HUES48 (cell line): ENCODE measurements around the gene PRKN.

Experiments used
- H3K27ac ChIP-seq: one replicate; pipeline ENCODE4 v1.7.0; 2013; ENCODE audit warnings: low read depth, low read length, inconsistent platforms
- H3K27me3 ChIP-seq: 2 replicates; pipeline ENCODE4 v1.6.1; 2013; ENCODE audit warnings: mild to moderate bottlenecking, low read length; ENCODE audit not compliant: control insufficient read depth, insufficient read depth
- H3K36me3 ChIP-seq: 2 replicates; pipeline ENCODE4 v1.6.1; 2013; ENCODE audit warnings: low read length; ENCODE audit not compliant: control insufficient read depth, insufficient read depth
- H3K4me1 ChIP-seq: 2 replicates; pipeline ENCODE4 v1.6.1; 2013; ENCODE audit warnings: mild to moderate bottlenecking, low read length; ENCODE audit not compliant: control insufficient read depth, insufficient read depth
- H3K4me3 ChIP-seq: 2 replicates; pipeline ENCODE4 v1.5.1; 2013; ENCODE audit warnings: mild to moderate bottlenecking, low read depth, low read length
- H3K9ac ChIP-seq: 2 replicates; pipeline ENCODE4 v1.6.1; 2013; ENCODE audit warnings: mild to moderate bottlenecking, low read depth, low read length, moderate library complexity
- H3K9me3 ChIP-seq: 2 replicates; pipeline ENCODE4 v1.6.1; 2013; ENCODE audit warnings: low read length; ENCODE audit not compliant: control insufficient read depth, insufficient read depth

The PRKN gene

GRCh38 chr6:161817881-161818280 is 909.7 kb downstream of the PRKN start:
- no peak overlapping the region for H3K27ac ChIP-seq
- no peak overlapping the region for H3K4me3 ChIP-seq
- H3K4me1 ChIP-seq = no peaks in the 10 kb centered on the region
- no peaks in the 10 kb centered on the region for H3K9me3 ChIP-seq
- H3K9ac ChIP-seq = no peak overlapping the region
- H3K27me3 ChIP-seq = no peaks in the 10 kb centered on the region
- no peaks in the 10 kb centered on the region for H3K36me3 ChIP-seq

DNA sequence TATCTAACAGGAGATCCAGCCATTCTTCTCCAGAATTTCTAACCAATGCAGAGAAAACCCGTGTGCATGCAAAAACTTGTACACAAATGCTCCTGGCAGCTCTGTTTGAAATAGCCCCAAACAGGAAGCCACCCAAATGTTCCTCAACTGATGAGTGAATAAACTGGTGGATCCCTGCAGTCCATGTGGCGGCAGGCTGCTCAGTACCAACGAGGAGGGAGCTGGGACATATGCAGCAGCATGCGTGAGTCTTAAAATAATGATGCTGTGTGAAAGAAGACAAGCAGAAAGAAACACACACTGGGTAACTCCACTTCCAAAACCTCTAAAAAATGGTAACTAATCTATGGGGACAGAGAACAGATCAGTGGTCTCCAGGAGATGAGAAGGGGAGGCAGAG is 911.6 kb downstream of the PRKN start:
- no peaks in the 10 kb centered on the region for H3K4me1 ChIP-seq
- H3K27ac ChIP-seq = no peak overlapping the region
- H3K9me3 ChIP-seq = no peaks in the 10 kb centered on the region
- no peaks in the 10 kb centered on the region for H3K27me3 ChIP-seq
- H3K4me3 ChIP-seq = no peak overlapping the region
- no peaks in the 10 kb centered on the region for H3K36me3 ChIP-seq
- no peak overlapping the region for H3K9ac ChIP-seq

- Histone ChIP-seq H3K4me1 (no peaks in the 10 kb centered on the region), H3K36me3 (no peaks in the 10 kb centered on the region), H3K27me3 (no peaks in the 10 kb centered on the region), H3K27ac (no peak overlapping the region), H3K9ac (no peak overlapping the region), H3K9me3 (no peaks in the 10 kb centered on the region), H3K4me3 (no peak overlapping the region)
Observed at GRCh38 chr6:161813156-161813555, 914.4 kb downstream of the PRKN start.

- no peaks in the 10 kb centered on the region for H3K36me3 ChIP-seq
- H3K4me3 ChIP-seq = no peak overlapping the region
- H3K9me3 ChIP-seq = no peaks in the 10 kb centered on the region
- no peaks in the 10 kb centered on the region for H3K4me1 ChIP-seq
- no peak overlapping the region for H3K9ac ChIP-seq
- H3K27me3 ChIP-seq = no peaks in the 10 kb centered on the region
- H3K27ac ChIP-seq = no peak overlapping the region
Observed at GRCh38 chr6:161809971-161810370, 917.6 kb downstream of the PRKN start.

- H3K4me3 ChIP-seq = no peak overlapping the region
- H3K9me3 ChIP-seq = no peaks in the 10 kb centered on the region
- no peaks in the 10 kb centered on the region for H3K27me3 ChIP-seq
- H3K27ac ChIP-seq = no peak overlapping the region
- H3K36me3 ChIP-seq = no peaks in the 10 kb centered on the region
- H3K4me1 ChIP-seq = no peaks in the 10 kb centered on the region
- no peak overlapping the region for H3K9ac ChIP-seq
Observed at GRCh38 chr6:161804838-161805237, 922.7 kb downstream of the PRKN start.

DNA sequence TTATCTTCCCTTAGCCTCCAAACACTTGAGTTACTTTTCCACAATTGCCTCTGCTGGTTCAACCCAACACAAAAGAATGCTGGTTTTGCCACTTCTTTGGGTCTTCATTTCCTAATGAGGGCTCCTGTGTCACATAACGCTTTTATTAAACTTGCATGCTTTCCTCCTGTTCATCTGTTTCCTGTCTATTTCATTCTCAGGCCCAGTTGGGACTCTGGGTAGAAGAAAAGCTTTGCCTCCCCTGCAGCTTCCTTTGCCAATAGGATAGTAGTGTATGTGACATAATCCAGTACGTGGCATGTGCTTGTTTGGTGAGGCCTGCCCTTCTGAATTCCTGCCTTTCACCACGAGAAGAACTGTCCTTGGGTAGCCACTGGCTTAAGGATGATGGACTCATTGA is 924.4 kb downstream of the PRKN start:
- H3K36me3 ChIP-seq = no peaks in the 10 kb centered on the region
- H3K27me3 ChIP-seq = no peaks in the 10 kb centered on the region

GRCh38 chr6:161802231-161802630 is 925.3 kb downstream of the PRKN start:
- H3K4me3 ChIP-seq = no peak overlapping the region
- no peaks in the 10 kb centered on the region for H3K4me1 ChIP-seq
- H3K9ac ChIP-seq = no peak overlapping the region
- no peaks in the 10 kb centered on the region for H3K9me3 ChIP-seq
- H3K36me3 ChIP-seq = no peaks in the 10 kb centered on the region
- no peak overlapping the region for H3K27ac ChIP-seq
- H3K27me3 ChIP-seq = no peaks in the 10 kb centered on the region

More for the DNA sequence above, 924.4 kb downstream of the PRKN start:
- H3K9me3 ChIP-seq = no peaks in the 10 kb centered on the region
- no peak overlapping the region for H3K27ac ChIP-seq
- no peak overlapping the region for H3K4me3 ChIP-seq
- H3K4me1 ChIP-seq = no peaks in the 10 kb centered on the region
- H3K9ac ChIP-seq = no peak overlapping the region

GRCh38 chr6:161798844-161799394 is 928.6 kb downstream of the PRKN start:
- H3K9me3 ChIP-seq = no peaks in the 10 kb centered on the region
- H3K27ac ChIP-seq = no peak overlapping the region
- H3K9ac ChIP-seq = no peak overlapping the region
- H3K27me3 ChIP-seq = no peaks in the 10 kb centered on the region
- no peaks in the 10 kb centered on the region for H3K4me1 ChIP-seq
- H3K4me3 ChIP-seq = no peak overlapping the region
- no peaks in the 10 kb centered on the region for H3K36me3 ChIP-seq

DNA sequence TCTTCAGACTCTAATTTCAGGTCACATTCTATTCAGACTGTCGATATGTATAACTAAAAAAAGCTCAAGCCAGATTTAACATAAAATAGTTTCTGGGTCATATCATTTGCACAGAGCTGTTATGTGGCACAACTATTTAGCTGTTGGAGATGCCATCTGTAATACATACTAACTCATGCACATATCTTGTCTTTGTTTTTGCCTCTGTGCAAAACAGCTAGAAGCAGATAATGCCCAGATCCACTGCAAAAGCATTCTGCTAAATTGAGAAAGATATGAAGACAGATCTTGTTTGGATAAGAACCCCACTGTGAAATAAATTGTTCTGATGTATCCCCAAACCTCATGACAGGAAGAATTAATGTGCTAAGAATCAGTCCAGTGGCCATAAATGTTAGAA is 930.9 kb downstream of the PRKN start:
- H3K9me3 ChIP-seq = no peaks in the 10 kb centered on the region
- H3K36me3 ChIP-seq = no peaks in the 10 kb centered on the region
- H3K4me1 ChIP-seq = no peaks in the 10 kb centered on the region
- no peak overlapping the region for H3K9ac ChIP-seq
- H3K4me3 ChIP-seq = no peak overlapping the region
- no peak overlapping the region for H3K27ac ChIP-seq
- H3K27me3 ChIP-seq = no peaks in the 10 kb centered on the region

DNA sequence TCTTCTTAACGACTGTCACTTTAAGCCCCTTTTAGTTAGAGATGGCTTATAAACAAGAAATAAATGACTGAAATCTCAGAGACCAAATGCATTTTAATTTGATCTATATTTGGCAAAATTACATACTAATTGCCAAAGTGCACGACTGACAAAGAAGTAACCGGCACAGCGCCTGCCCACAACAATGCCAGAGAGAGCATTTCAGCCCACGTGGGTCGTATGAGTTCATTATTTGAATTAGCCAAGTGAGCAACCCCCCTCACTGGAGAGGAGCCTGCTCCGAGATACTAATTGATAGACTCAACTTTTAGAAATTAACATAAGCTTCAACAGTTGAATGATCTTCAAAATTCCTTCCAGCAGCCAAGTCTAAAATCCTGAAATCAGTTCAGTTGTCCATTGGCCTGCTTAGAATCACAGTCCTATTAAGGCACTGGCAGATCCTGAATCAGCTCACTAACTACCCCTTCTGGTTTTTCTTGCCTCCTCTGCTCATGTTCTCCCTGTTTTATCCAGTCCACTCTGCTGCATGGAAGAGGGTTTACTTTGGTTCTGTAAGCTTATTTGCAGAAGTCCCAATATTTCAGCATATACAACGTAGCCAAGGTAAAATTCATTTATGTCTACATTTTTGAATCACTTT is 934.6 kb downstream of the PRKN start:
- Histone ChIP-seq H3K9me3 (no peaks in the 10 kb centered on the region), H3K4me1 (no peaks in the 10 kb centered on the region), H3K27ac (no peak overlapping the region), H3K4me3 (no peak overlapping the region), H3K36me3 (no peaks in the 10 kb centered on the region), H3K9ac (no peak overlapping the region), H3K27me3 (no peaks in the 10 kb centered on the region)

GRCh38 chr6:161788531-161788930 is 939.0 kb downstream of the PRKN start:
- no peaks in the 10 kb centered on the region for H3K9me3 ChIP-seq
- H3K36me3 ChIP-seq = no peaks in the 10 kb centered on the region
- H3K9ac ChIP-seq = no peak overlapping the region
- H3K4me3 ChIP-seq = no peak overlapping the region
- no peaks in the 10 kb centered on the region for H3K27me3 ChIP-seq
- H3K27ac ChIP-seq = no peak overlapping the region
- H3K4me1 ChIP-seq = no peaks in the 10 kb centered on the region
